ENCODE measurements around the gene FILIP1. TPM values are rescaled to one million over a fixed set of nuclear protein-coding genes. Genes with fewer than 3 reads are reported as not detected.

Gene FILIP1
- polyA plus RNA-seq, 1 of the 3 experiments (the other 2 are of a cell fraction) = 0.03 TPM

GRCh38 chr6:75512591-75512990 is 19.0 kb upstream of the FILIP1 start:
- Histone ChIP-seq H4K20me1 (ENCODE audit: insufficient read depth) (no peaks in the 10 kb centered on the region), H3K4me1 (ENCODE audit: control insufficient read depth in 1 of 2, insufficient read depth in 2 of 2, low read depth in 1 of 2, low read length in 1 of 2) (no peaks in the 10 kb centered on the region), H3K9me2 (no peaks in the 10 kb centered on the region), H2AFZ (ENCODE audit: low read depth) (no peak overlapping the region), H3K36me3 (replicated peaks in 1 of 2; ENCODE audit: control insufficient read depth in 1 of 2, insufficient read depth in 2 of 2, low read length in 1 of 2) (no peaks in the 10 kb centered on the region), H3K27me3 (ENCODE audit: insufficient read depth) (no peaks in the 10 kb centered on the region), H3K9me3 (no peaks in the 10 kb centered on the region), H3K9ac (no peak overlapping the region), H3F3A (replicated peaks; ENCODE audit: insufficient read depth) (no peaks in the 10 kb centered on the region), H3K4me3 (ENCODE audit: low read depth in 2 of 2, low read length in 1 of 2) (no peak overlapping the region), H3K27ac (ENCODE audit: low read depth in 2 of 2, low read length in 1 of 2) (no peak overlapping the region), H3K79me2 (ENCODE audit: insufficient read depth) (no peaks in the 10 kb centered on the region), H3K4me2 (no peak overlapping the region)
- TF ChIP-seq RXRA (IDR thresholded peaks at IDR 0.05; ENCODE audit: borderline replicate concordance, low read depth) (no peak), EZH2phosphoT487 (IDR thresholded peaks at IDR 0.05; ENCODE audit: borderline replicate concordance, low read depth) (no peak), REST (IDR thresholded peaks at IDR 0.05; ENCODE audit: low read depth, low read length) (no peak), TCF12 (IDR thresholded peaks at IDR 0.05) (no peak), CTCF (IDR thresholded peaks at IDR 0.05) (no peak), FOXJ3 (CRISPR knock-in tag; IDR thresholded peaks at IDR 0.05) (no peak), NRF1 (IDR thresholded peaks at IDR 0.05; ENCODE audit: low read depth, low read length) (no peak), PBX3 (IDR thresholded peaks at IDR 0.05) (no peak), FOSL2 (IDR thresholded peaks at IDR 0.05; ENCODE audit: borderline replicate concordance, low read depth) (no peak), RFX5 (IDR thresholded peaks at IDR 0.05; ENCODE audit: low read length) (no peak)
- DNase-seq = no peak
- ChIA-PET POLR2A (no interaction called here), CTCF (interaction anchor here (0.9 to 2.1 kb wide), 4 partner anchors 12 to 246 kb away, joined by 3 to 5 read pairs (median 4); no protein-coding TSS in a partner anchor)
- 94% methylated on average over 2 of the region's 2 CpGs for WGBS (ENCODE audit: low lambda C conversion rate)

- Histone ChIP-seq H3K4me2 (no peak overlapping the region), H3K36me3 (replicated peaks in 1 of 2; ENCODE audit: control insufficient read depth in 1 of 2, insufficient read depth in 2 of 2, low read length in 1 of 2) (peaks cover 0 to 4% of the 10 kb centered on the region in 2 experiments), H3K9me3 (no peaks in the 10 kb centered on the region), H3K27me3 (ENCODE audit: insufficient read depth) (no peaks in the 10 kb centered on the region), H3K4me1 (ENCODE audit: control insufficient read depth in 1 of 2, insufficient read depth in 2 of 2, low read depth in 1 of 2, low read length in 1 of 2) (peaks cover 0 to 4% of the 10 kb centered on the region in 2 experiments; a peak in 1 of 4 replicates), H3K79me2 (ENCODE audit: insufficient read depth) (no peaks in the 10 kb centered on the region), H3K27ac (ENCODE audit: low read depth in 2 of 2, low read length in 1 of 2) (no peak overlapping the region), H3K9ac (no peak overlapping the region), H3K4me3 (ENCODE audit: low read depth in 2 of 2, low read length in 1 of 2) (no peak overlapping the region), H4K20me1 (ENCODE audit: insufficient read depth) (no peaks in the 10 kb centered on the region), H2AFZ (ENCODE audit: low read depth) (no peak overlapping the region; the same call in 1 of the 2 replicates), H3F3A (replicated peaks; ENCODE audit: insufficient read depth) (no peaks in the 10 kb centered on the region), H3K9me2 (no peaks in the 10 kb centered on the region)
- no peak for TF ChIP-seq FOXM1 (IDR thresholded peaks at IDR 0.05; ENCODE audit: low read depth)
- TF ChIP-seq RAD21 (IDR thresholded peaks at IDR 0.05; ENCODE audit: low read length) = no peak
- TF ChIP-seq FOXJ3 (CRISPR knock-in tag; IDR thresholded peaks at IDR 0.05) = no peak
- TF ChIP-seq SMC3 (IDR thresholded peaks at IDR 0.05; ENCODE audit: low read depth, low read length) = no peak
- TF ChIP-seq MEF2A (IDR thresholded peaks at IDR 0.05; ENCODE audit: borderline replicate concordance, low read depth) = no peak
- WGBS (ENCODE audit: low lambda C conversion rate) = 88% methylated on average over 2 of the region's 2 CpGs
- ChIA-PET CTCF (no interaction called here), POLR2A (no interaction called here)
- no peak for DNase-seq
Observed at GRCh38 chr6:75505424-75505823, 11.8 kb upstream of the FILIP1 start.
